GM12874 (cell line): ENCODE results near the gene HPS4.

Source experiments
- CTCF ChIP-seq: IDR thresholded peaks from 2 replicates; pipeline ENCODE4 v1.5.1; 2011; ENCODE audit warnings: low read depth, mild to moderate bottlenecking, control low read depth, low read length, moderate library complexity; ENCODE audit not compliant: insufficient read depth

HPS4 gene

GRCh38 chr22:26483439-26484359, at the start of gene HPS4, which contains the start of gene SRRD:
Gene HPS4, minus strand, starts transcription at chr22:26483783. Its CDS starts 2,021 bp downstream, at chr22:26481762.
Gene SRRD, plus strand, starts transcription at chr22:26483877. Its CDS starts 14 bp downstream, at chr22:26483891.
- TF ChIP-seq CTCF = no peak

- no peak for TF ChIP-seq CTCF
Observed at GRCh38 chr22:26529345-26529744, 45.8 kb upstream of the HPS4 start.

GRCh38 chr22:26527574-26528465, 44.2 kb upstream of the HPS4 start:
- TF ChIP-seq CTCF = no peak

- no peak for TF ChIP-seq CTCF
Observed at GRCh38 chr22:26527167-26527566, 43.6 kb upstream of the HPS4 start.

GRCh38 chr22:26525946-26526564, 42.5 kb upstream of the HPS4 start:
- TF ChIP-seq CTCF = no peak

- no peak for TF ChIP-seq CTCF
Observed at GRCh38 chr22:26524870-26525269, 41.3 kb upstream of the HPS4 start.
